ENCODE results near the gene COX4I2. TPM values are rescaled to one million over a fixed set of nuclear protein-coding genes. Genes with fewer than 3 reads are reported as not detected.
"Not testable (repeated sequence)": the region's sequence is repeated elsewhere in the genome, so short reads cannot be mapped to it uniquely, and the experiment has no call there.

The COX4I2 gene
- total RNA-seq, 6 experiments from 2014 or later: not detected

- H3K36me3 Mint-ChIP-seq (ENCODE audit: low read depth): no peaks in the 10 kb centered on the region
- H3K4me3 Mint-ChIP-seq: no peak overlapping the region
- H3K27me3 Mint-ChIP-seq (ENCODE audit: insufficient read depth): peaks cover 21% of the 10 kb centered on the region
- H3K9me3 Mint-ChIP-seq: no peaks in the 10 kb centered on the region
- peaks cover 4% of the 10 kb centered on the region; the same call in 1 of the 2 replicates for H3K4me1 Mint-ChIP-seq (ENCODE audit: low read depth)
- no peak for TF ChIP-seq CTCF (IDR thresholded peaks at IDR 0.05)
- DNase-seq: no peak
- no peak overlapping the region for H3K27ac Mint-ChIP-seq
Observed at GRCh38 chr20:31641391-31641790, 3.7 kb downstream of the COX4I2 start.

- Mint-ChIP-seq H3K27me3 (ENCODE audit: insufficient read depth) (peaks cover 19% of the 10 kb centered on the region; the same call in 1 of the 2 replicates), H3K4me3 (no peak overlapping the region), H3K27ac (no peak overlapping the region), H3K4me1 (ENCODE audit: low read depth) (peaks cover 4% of the 10 kb centered on the region; the same call in 1 of the 2 replicates), H3K9me3 (no peaks in the 10 kb centered on the region), H3K36me3 (ENCODE audit: low read depth) (no peaks in the 10 kb centered on the region)
- TF ChIP-seq CTCF (IDR thresholded peaks at IDR 0.05): no peak
- DNase-seq: no peak
Observed at GRCh38 chr20:31642837-31643236, 5.1 kb downstream of the COX4I2 start.

- DNase-seq: no peak
- Mint-ChIP-seq H3K36me3 (ENCODE audit: low read depth) (no peaks in the 10 kb centered on the region), H3K27ac (no peak overlapping the region), H3K4me3 (no peak overlapping the region), H3K4me1 (ENCODE audit: low read depth) (peaks cover 4% of the 10 kb centered on the region; the same call in 1 of the 2 replicates), H3K27me3 (ENCODE audit: insufficient read depth) (peaks cover 19% of the 10 kb centered on the region; the same call in 1 of the 2 replicates), H3K9me3 (no peaks in the 10 kb centered on the region)
- no peak for TF ChIP-seq CTCF (IDR thresholded peaks at IDR 0.05)
Observed at GRCh38 chr20:31643522-31643921, 5.8 kb downstream of the COX4I2 start.

GRCh38 chr20:31644701-31645100 is 7.0 kb downstream of the COX4I2 start:
- Mint-ChIP-seq H3K27ac (no peak overlapping the region), H3K36me3 (ENCODE audit: low read depth) (no peaks in the 10 kb centered on the region), H3K4me1 (ENCODE audit: low read depth) (peaks cover 4% of the 10 kb centered on the region; the same call in 1 of the 2 replicates), H3K9me3 (no peaks in the 10 kb centered on the region), H3K4me3 (no peak overlapping the region), H3K27me3 (ENCODE audit: insufficient read depth) (peaks cover 8% of the 10 kb centered on the region; the same call in 1 of the 2 replicates)
- TF ChIP-seq CTCF (IDR thresholded peaks at IDR 0.05): no peak
- DNase-seq: no peak

- not testable (repeated sequence) for H3K36me3 Mint-ChIP-seq (ENCODE audit: low read depth); H3K27me3 Mint-ChIP-seq (ENCODE audit: insufficient read depth); H3K27ac Mint-ChIP-seq; H3K9me3 Mint-ChIP-seq; H3K4me3 Mint-ChIP-seq; DNase-seq
- peaks cover 14% of the 10 kb centered on the region for H3K4me1 Mint-ChIP-seq (ENCODE audit: low read depth)
Observed at GRCh38 chr20:31648104-31648503, 10.4 kb downstream of the COX4I2 start.

- DNase-seq: peak; percentile 28
- Mint-ChIP-seq H3K4me1 (ENCODE audit: low read depth) (peaks cover 16% of the 10 kb centered on the region), H3K9me3 (no peaks in the 10 kb centered on the region), H3K4me3 (peak overlapping the region; percentile 47; the same call in 1 of the 2 replicates), H3K36me3 (ENCODE audit: low read depth) (no peaks in the 10 kb centered on the region), H3K27ac (peak overlapping the region; percentile 23), H3K27me3 (ENCODE audit: insufficient read depth) (no peaks in the 10 kb centered on the region)
- no peak for TF ChIP-seq CTCF (IDR thresholded peaks at IDR 0.05)
Observed at GRCh38 chr20:31652917-31653396, 15.2 kb downstream of the COX4I2 start.

Data from HFFc6 (cell line).